A549 treated with AZD9567 at 1 μM for 4 hours (cell line): Measurements from ENCODE around the gene TAL2. TPM values are rescaled to one million over a fixed set of nuclear protein-coding genes. Genes with fewer than 3 reads are reported as not detected.

ENCODE experiments used
- total RNA-seq: library from RNA; stranded (reverse); fragments of 200-300 nt; extraction: Qiagen RNA extraction; gene quantifications from 5 replicates; pipeline ENCODE4 v1.2.3, GENCODE V29; 2022; ENCODE audit not compliant: insufficient read depth

Gene TAL2
- 0.19 to 0.23 TPM (median 0.23 TPM) in 3 of 5 replicates, not detected in the others for total RNA-seq

DNA sequence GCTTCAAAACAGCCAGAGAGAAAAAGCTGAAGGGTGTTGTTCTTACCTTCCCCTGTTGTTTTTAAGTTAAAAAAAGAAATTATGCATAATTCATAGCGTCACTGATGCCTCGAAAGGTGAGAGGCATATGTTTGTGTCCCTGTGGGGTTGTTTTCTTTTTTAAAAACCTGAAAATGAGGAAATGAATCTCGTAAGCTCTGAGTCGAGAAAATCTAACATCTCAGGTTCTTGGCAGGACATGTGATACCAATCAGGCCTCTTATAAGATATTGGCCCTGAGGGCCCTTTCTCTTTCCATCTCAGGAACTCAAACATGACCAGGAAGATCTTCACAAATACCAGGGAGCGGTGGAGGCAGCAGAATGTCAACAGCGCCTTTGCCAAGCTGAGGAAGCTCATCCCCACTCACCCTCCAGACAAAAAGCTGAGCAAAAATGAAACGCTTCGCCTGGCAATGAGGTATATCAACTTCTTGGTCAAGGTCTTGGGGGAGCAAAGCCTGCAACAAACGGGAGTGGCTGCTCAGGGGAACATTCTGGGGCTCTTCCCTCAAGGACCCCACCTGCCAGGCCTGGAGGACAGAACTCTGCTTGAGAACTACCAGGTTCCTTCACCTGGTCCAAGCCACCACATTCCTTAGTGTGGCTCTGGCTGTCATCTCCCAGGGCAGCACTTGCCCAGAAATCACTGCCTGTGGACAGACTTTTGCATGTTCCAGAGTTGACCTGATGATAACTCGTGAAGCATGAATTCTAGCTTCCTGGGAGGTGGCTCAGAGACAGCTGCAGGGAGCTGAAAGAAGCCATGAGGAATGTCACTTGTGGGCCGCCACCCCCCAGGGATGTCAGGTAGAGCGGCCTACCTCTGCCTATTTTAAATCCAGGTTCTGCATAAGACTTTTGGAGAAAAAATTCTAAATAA is at the start of gene TAL2:
TSS of gene TAL2 (plus strand) at position 274 of the 921 bp plus-strand sequence. CDS start at position 314, 40 bp downstream.

DNA sequence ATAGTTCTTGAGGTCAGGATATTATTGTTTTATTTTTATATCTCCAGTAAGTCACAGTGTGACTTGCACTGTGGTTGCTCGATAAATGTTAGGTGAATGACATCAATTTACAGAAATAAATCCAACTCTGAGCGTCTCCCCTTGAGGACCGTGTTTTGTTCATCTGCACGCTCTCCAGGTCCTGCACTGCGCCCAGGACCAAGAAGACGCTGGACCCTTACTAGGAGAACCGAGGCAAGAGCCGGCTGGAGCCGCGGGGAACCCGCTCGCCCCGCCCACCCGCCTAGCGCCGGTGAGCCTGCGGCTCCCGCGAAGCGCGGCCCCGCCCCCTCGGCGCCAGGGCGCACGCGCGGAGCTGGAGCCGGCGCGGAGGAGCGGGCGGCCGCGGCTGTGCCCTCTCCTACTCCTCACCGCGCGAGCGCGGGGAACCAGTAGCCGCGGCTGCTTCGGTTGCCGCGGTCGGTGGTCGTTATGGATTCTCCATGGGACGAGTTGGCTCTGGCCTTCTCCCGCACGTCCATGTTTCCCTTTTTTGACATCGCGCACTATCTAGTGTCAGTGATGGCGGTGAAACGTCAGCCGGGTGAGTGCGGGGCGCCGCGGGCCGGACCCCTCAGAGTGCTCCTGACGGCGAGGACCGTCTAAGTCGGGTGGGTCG is 32.1 kb downstream of the TAL2 start, which contains the start of gene TMEM38B:
TSS of gene TMEM38B (plus strand) at position 352 of the 658 bp plus-strand sequence. CDS start at position 472, 120 bp downstream.

Other genes with a start within 250 kb of the TAL2 start
- 3.1 to 5.7 TPM (median 4.3 TPM) in 5 replicates for gene FSD1L, start 214.4 kb upstream of the TAL2 start, total RNA-seq
- gene FKTN, start 104.3 kb upstream of the TAL2 start, total RNA-seq, result 5.3 to 8.2 TPM (median 7.0 TPM) in 5 replicates
- gene TMEM38B, start 32.1 kb downstream of the TAL2 start, total RNA-seq, result 16.6 to 21.6 TPM (median 17.6 TPM) in 5 replicates